Measurements from ENCODE around the gene AP2S1. TPM values are rescaled to one million over a fixed set of nuclear protein-coding genes. Genes with fewer than 3 reads are reported as not detected.

The AP2S1 gene
- total and polyA plus RNA-seq, 2 of the 8 experiments (the other 6 are each of a cell fraction or from before 2014, with no cell fraction given), result 195 to 211 TPM

GRCh38 chr19:46887240-46887782 is 36.7 kb upstream of the AP2S1 start (continued):
- no peak for TF ChIP-seq TAF7 (optimal IDR thresholded peaks at IDR 0.05; ENCODE audit: borderline replicate concordance, low read depth, low read length)

Measured in H1 (cell line).